Measurements from ENCODE around the gene OOEP.

GRCh38 chr6:73369157-73369556 is 540 bp downstream of the OOEP start:
- TF ChIP-seq CTCF (IDR thresholded peaks at IDR 0.05 in 4 of 5, conservative IDR thresholded peaks at IDR 0.05 in 1 of 5) (no peak), POLR2A (IDR thresholded peaks at IDR 0.05) (no peak)
